Endometrial microvascular endothelial cells (primary cell): ENCODE results near the gene PPP1R16B. TPM values are rescaled to one million over a fixed set of nuclear protein-coding genes. Genes with fewer than 3 reads are reported as not detected.

Experiments used
- in situ Hi-C: cut with HindIII; loops from 2 replicates; pipeline ENCODE4 v1.10.0; 2017; ENCODE audit warnings: low sequenced_read_pairs, low pct_unique_long_range_greater_than_20kb; ENCODE audit errors: inconsistent ontology term
- total RNA-seq: library from RNA; depleted of rRNA; stranded (reverse); fragments of >200 nt; gene quantifications from one replicate; pipeline ENCODE4 v1.2.3, GENCODE V29; 2015; ENCODE audit errors: inconsistent ontology term

The PPP1R16B gene
- total RNA-seq, 1 donor from 2014 or later = 15.5 TPM

DNA sequence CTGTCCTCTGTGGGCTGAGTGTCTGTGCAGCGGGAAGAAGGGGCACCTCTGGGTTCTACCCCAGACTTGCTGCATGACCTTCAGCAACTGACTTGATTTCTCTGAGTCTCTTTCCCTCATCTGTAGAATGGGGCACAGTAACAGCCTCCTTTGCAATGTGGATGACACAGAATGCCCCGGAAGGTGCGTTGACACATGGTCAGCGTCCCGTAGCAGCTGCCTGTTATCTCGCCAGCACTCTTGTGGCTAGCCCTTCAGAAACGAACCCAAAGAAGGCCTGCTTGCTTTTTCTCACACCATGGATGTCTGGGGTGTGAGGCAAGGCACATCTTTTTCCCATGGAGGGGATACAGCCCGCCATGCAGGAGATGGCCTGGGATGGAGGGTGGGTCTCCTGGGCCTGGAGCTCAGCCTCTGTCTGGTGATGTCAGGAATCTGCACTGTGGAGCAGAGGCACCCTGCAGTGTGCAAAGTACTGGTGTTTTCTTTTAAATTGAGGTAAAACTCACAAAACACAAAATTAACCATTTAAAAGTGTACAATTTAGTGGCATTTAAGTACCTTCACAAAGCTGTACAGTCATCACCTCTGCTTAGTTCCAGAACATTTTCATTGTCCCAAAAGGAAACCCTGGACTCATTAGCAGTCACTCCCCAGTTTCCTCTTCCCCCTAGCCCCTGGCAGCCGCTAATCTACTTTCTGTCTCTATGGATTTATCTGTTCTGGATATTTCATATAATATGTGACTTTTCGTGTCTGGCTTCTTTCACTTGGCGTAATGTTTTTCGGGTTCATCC, 61.0 kb downstream of the PPP1R16B start:
- in situ Hi-C loops = no loop called here

- in situ Hi-C loops = no loop called here
These were observed 61.5 kb downstream of the PPP1R16B start for GRCh38 chr20:38867062-38867359.

- in situ Hi-C loops = no loop called here
These were observed 65.4 kb downstream of the PPP1R16B start for GRCh38 chr20:38870733-38871559.

DNA sequence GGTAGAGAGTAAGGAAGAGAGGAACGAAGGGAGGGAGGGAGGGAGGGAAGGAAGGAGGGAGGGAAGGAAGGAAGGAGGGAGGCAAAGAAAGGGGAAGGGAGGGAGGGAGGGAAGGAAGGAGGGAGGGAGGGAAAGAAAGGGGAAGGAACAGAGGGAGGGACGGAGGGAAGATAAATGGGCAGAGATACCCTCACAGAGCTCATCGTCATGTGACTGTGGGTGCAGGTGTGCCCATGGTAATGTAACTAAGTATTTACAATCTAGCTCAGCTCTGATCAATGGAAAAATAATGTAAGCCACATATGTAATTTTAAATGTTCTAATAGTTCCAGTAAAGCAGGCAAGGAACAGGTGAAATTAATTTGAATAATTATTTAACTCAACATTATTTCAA, 66.1 kb downstream of the PPP1R16B start:
- in situ Hi-C loops = no loop called here

GRCh38 chr20:38872036-38872435, 66.5 kb downstream of the PPP1R16B start:
- in situ Hi-C loops = no loop called here

GRCh38 chr20:38872491-38873049, 67.1 kb downstream of the PPP1R16B start:
- in situ Hi-C loops = no loop called here

- in situ Hi-C loops = no loop called here
These were observed 67.6 kb downstream of the PPP1R16B start for GRCh38 chr20:38873050-38873581.

DNA sequence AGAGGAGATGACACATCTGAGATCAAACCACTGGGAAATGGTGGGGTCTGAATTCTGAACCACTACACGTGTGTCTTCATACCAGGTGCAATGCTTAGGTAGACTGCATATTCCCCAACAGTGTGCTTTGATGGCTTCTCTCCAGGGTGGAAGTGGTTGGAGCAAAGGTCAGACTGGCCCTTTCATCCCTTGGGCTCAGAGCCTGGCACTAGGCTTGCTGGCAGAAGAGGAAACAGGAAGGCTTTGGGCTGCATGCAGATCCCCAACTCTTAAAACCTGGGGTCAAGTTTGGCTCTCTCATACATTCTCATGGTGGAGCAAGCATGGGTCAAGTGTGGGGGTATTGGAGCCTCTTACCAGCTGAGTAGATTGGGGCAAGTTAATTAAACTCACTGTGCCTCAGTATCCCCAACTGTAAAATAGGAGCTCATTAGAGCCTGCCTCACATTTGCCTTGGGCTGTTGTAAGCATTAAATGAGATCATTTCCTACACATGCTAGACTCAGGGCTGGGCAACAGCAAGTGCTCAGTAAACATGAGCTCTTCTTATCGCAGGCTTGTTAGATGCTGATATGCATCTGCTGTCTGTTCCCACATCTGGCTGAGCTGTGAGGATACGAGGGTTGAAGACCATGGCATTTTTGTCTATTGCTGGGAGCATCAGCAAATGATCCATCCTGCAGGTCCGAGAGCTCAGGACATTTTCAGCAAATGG, 69.1 kb downstream of the PPP1R16B start:
- in situ Hi-C loops = no loop called here

DNA sequence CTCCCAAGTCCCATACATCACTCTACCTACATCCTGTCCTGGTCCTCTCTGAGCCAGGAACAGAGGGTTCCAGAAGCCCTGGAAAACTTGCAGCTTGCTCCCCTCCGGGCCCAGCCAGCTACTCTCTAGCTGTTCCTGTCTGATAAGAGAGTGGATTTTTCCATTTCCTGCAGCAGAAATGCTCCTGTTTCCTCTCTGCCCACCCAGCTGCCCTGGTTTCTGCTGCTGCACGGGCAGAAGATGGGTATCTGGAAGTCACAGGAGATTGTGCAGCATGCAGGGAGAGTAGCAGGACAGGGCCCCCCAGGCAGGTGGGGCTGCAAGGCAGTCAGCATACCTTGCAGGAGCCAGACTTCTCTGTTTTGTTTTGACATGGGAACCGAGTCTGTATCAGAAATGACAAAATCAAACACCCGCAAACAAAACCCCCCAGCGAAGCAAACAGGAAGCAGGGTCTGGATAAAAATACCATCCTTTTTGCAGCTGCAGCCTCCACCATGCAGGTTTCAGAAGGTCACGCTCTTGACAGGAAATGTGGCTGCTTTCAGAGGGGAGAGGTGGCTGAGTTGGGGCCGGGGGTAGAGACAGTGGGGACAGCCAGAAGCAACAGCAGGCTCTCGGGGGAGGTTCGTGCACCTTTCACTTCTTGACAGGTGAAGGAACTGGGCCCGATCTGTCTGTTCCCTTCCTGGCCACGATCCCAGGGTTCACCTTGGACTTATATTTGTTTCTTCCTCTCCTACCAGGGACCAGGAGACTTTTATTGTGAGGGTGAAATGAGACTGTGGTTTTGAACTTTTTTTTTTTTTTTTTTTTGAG, 69.9 kb downstream of the PPP1R16B start:
- in situ Hi-C loops = no loop called here

DNA sequence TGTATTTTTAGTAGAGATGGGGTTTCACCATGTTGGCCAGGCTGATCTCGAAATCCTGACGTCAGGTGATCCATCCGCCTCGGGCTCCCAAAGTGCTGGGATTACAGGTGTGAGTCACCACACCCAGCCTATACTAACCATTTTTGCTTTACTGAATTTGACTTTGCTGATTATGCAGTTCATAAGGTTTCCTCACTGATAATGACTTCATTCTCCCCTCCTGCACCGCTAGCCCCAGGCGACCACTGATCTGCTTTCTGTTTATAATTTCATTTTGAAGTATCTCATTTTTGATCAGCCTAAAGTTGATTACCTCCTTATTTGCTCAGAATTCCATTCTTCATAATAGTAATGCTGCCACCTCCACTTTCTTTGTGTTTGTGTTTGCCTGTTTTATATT, 72.0 kb downstream of the PPP1R16B start:
- in situ Hi-C loops = no loop called here

GRCh38 chr20:38878866-38879265, 73.4 kb downstream of the PPP1R16B start:
- in situ Hi-C loops = no loop called here

DNA sequence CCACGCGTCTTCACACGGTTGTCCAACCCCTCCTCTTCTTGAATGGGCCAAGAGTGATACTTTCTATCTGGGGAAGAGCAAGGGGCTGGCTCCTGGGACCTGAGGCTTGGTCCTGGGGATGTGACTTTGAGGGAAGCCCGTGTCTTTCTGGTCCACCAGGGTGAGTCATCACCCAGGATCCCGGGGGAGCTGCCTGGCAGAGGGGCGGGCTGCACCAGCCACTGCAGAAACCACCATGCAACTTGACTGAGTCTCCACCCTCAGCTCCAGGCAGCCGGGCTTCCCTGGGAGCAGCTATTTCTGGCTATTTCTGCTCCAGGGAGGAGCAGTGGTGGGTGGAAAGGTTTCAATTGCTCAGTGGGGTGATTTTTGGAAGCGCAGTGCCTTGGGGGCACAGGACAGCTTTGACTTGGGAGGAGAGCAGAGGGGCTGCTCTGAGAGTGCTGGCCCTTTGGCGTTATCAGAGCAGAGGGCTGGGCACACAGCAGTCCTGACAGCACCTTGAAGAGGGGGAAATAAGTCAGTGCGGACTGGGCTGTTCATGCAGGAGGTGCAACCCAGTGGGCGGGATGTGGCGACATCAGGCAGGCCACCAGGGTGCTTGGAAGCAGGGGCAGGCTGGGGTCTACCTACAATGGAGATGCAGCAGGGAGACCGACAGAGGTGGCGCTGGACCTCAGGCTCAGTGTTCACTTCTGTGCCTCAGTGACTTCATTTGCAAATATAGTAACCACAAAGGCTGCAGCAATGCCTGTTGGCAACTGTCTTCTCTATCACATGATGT, 75.6 kb downstream of the PPP1R16B start:
- in situ Hi-C loops = no loop called here

DNA sequence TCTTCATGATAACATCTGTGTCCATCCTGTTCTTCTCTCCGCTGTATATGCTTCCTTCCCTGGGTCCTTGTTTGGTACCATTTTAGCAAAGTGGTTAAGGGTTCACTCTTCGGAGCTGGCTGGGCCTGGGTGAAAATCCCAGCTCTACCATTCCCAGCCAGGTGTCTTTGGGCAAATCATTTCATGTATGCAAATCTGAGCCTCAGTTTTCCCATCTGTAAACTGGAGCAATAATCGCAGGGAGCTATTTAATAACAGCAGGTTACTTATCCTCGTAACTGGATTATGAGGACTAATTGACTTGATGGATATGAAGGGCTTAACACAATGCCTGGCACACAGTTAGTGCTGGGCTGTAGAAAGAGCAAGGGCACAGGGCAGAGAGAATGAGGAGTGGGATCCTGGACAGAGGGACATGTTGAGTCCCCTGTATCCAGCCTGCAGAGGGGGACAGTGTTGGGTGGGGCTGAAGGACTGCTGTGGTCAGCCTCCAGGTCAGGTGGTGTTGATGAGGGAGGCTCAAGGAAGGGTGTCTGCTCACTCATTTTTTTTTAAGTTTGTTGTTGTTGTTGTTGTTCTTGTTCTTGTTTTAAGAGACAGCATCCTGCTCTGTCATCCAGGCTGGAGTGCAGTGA, 76.4 kb downstream of the PPP1R16B start:
- in situ Hi-C loops = no loop called here

DNA sequence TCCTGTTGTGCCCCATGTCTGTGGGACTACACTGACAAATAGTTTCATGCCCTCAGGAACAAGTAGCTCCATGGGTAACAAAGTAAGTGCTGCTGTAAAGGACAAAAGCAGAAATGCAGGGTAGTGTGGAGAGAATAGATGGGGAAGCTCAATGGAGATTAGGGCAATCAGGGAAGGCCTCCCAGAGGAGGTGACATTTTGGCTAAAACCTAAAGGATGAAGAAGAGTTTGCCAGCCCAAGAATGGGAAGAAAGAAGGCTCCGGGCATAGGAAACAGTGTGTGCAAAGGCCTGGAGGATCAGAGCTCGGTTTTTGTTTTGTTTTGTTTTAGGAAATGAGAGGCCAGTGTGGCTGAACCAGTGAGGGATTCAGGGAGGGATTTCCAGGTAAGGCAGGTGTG, 77.1 kb downstream of the PPP1R16B start:
- in situ Hi-C loops = no loop called here

GRCh38 chr20:38883081-38883980, 77.8 kb downstream of the PPP1R16B start:
- in situ Hi-C loops = no loop called here

- in situ Hi-C loops = no loop called here
These were observed 78.7 kb downstream of the PPP1R16B start for GRCh38 chr20:38883981-38884733.
